HG03442 (cell line): Measurements from ENCODE around the gene ARNT2.

Experiments
- ATAC-seq: cut with Tn5 transposase; IDR thresholded peaks from one replicate; pipeline ENCODE4 v1.9.1; 2021; ENCODE audit warnings: mild to moderate bottlenecking, moderate library complexity; ENCODE audit not compliant: unreplicated experiment

The ARNT2 gene

DNA sequence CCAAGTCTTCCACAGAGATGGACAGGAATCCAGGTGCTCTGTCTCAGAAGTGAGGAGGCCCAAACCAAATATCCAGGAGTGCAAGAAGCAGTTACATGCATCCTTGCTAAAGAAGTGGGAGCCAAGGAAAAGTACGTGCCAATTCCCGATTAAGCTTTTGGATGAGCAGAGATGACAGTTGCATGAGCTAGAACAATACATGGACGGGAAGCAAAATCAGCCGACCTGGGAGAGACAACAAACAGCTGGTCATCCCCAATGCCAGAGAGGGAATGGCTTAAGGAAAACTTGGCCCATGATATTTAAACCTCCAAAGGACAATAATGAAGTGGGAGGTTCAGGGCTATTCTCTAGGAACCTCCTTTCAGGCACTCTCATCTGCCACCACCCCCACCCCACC lies 204.9 kb downstream of the ARNT2 start:
- no peak for ATAC-seq

DNA sequence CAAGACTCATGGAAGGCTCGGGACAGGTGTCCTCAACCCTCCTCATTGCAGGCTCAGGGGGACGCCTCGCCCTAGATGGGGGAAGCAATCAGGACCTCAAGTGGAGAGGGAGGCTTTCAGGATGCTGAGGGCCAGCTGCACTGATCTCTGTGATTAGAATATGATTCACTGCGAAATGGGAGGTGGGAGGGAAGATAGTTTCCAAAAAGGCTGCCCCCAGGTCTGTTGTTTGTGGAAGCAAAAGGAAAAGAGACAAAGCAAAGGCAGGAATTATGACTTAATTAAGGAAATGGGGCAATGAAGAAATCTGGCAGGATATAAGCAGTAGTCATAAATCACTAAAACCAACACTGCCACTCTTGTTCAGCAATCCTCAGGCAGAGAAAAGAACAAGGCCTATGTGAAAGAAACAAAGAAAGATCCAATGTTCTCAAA lies 205.3 kb downstream of the ARNT2 start:
- ATAC-seq, result no peak

DNA sequence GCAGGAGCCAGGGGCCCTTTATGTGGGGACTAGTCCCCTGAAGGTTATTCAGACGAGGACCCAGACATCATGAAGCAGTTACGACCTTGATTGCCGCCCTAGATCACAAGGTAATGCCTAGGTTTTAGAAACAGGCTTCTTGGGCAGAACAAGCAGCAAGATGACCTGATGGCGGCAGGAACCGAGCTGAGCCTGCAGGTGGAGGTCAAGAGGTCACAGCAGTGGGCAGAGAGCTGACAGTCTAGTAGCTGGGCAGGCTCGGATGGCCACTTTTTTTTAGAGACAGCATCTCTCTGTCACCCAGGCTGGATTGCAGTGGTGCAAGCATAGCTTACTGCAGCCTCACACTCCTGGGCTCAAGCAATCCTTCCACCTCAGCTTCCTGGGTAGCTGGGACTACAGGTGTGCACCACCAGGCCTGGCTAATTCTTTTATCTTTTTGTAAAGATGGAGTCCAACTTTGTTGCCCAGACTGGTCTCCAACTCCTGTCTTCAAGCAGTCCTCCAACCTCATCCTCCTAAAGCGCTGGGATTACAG lies 207.4 kb downstream of the ARNT2 start:
- no peak for ATAC-seq

DNA sequence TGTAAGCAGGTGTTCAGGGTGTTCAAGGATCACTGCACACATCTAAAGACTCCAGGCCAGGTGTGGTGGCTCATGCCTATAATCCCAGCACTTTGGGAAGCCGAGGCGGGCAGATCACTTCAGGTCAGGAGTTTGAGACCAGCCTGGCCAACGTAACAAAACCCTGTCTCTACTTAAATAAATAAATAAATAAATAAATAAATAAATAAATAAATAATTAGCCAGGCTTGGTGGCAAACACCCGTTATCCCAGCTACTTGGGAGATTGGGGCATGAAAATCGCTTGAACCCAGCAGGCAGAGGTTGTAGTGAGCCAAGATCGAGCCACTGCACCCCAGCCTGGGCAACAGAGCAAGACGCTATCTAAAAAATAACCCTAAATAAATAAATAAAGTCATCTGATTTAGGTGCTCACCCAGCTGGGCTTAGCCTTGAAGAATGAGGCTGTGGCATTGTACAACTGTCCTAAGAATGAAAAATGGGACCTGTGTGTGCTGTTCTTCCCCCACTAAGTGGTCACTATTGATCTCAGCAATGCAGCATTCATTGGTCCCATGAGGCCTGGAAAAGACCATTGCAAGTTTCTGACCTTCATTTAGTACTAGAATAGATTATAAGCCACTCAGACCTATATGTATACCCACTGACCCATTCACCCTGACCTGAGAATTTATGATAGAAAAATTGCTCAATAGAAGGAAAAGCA lies 208.1 kb downstream of the ARNT2 start:
- ATAC-seq, result no peak

DNA sequence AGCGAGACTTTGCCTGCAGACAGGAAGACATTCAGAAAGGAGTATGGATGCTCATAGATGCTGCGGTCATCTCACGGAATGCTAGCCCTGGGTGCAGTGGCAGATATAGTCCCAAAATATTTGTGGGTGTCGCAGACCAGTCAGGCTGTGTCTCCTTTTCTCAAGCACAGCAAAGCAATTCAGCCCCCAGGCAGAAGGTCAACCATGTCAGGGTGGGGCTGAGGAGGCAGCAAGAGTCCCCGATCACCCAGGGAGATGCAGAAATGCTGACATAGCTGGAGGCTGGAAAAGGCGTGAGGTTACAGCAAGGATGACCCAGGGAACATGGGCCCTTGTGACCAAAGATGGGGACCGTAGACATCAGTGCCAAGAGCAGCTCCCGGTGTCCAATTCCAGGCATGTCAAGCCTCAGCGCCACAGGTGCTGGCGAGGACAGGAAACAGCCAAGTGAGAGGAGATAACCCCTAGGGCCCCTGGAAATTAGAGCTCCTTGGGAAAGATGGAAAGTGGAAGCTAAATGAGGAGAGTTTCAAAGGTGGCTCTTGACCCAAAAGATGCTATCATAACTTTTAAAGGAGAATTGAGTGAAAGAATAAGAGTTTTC lies 209.7 kb downstream of the ARNT2 start:
- no peak for ATAC-seq

DNA sequence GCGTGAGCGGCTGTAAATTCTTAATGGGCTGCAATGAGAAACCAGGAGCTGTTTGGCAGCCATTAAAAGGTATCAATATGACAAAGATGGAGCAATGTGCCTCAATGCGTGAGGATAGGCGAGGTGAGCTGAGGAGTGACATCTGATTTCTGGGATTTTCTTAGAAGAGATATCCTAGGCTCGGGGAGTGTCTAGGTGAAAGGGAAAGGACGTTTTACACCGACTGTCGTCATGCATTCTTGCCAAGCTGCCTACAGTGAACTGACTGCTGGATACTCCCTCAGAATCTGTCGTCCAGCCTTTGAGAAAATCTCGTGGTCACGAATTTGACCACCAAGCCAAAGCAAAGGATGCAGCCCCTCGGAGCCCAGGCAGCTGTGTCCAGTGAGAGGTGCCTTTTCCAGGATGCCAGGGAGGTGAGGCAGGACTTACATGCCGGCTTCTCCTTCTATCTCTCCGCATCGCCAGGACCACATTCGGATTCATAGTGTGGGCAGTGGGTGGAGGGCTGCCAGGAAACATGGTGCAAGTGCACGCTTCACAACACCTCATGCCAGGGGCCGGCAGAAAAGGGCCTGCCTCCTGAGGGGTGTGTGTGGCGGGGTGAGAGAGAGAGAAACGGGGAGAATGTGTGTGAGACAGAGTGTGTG lies 210.7 kb downstream of the ARNT2 start:
- no peak for ATAC-seq

DNA sequence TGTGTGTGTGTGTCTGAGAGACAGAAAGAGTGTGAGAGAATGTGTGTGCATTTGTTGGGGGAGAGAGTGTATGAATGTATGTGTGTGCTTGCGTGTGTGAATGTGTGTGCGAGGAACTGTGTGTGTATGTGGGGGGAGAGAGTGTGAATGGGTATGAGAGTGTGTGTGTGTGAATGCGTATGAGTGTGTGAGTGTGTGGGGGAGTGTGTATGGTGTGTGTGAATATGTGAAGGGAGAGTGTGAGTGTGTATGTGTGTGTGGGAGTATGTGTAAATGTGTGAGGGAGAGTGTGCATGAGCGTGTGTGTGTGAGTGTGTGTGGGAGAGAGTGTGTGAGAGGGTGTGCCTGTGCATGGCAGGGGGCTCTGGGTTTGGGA lies 211.2 kb downstream of the ARNT2 start:
- ATAC-seq, result no peak

DNA sequence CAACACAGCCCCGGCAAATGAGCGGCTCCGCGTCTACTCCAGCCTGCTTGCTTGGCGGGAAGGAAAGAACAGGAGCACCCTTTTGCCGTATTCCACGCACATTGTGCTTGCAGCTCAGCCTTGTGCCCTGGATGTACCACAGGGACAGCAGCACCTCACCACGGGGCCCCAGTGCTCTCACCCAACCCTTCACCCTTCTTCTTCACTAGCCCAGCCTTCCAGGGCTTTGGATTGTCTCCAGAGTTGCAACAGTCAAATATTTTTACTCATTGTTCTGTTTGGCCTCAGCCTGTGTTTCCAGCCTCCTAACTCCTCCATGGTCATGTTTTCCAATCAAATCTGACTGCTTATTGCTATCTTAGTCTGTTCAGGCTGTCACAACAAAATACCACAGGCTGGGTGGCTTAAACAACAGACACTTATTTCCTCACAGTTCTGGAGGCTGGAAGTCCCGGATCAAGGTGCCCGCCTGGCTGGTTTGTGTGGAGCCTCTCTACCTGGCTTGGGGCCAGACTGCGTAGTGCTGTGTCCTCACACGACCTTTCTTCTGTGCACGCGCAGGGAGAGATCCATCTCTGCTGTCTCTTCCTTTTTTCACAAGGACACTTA lies 211.7 kb downstream of the ARNT2 start:
- ATAC-seq, result no peak

DNA sequence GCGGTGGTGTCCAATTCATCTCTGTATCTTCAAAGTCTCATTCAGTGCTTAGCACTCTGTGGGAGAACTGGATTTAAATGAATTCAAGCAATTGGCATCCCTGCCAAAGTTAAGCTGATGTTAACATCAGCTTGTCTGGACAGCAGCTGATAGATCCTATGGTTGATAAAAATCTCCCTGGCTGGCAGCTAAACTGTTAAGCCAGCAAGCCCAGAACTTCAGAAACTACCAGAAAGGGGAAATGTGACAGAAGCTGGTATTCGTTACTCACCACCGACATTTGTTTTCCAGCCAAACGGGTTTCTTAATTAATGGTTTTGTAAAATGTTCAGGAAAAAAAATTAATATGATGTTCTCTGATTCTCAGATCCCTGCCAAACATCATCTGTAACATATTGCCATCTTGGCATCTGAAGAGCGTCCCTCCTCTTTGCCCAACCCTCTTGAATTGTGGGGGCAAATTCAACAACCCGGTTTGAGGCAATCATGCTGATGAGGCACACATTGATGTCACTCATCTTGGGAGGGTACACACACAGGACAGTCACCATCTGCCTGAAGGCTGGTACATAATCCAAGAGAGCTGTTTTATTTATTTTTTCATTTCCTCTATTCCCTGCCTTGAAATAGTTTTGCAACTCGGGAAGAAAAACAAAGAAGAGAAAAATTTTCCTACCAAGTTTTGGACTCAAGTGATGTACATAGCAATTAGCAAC lies 214.7 kb downstream of the ARNT2 start:
- ATAC-seq, result no peak

DNA sequence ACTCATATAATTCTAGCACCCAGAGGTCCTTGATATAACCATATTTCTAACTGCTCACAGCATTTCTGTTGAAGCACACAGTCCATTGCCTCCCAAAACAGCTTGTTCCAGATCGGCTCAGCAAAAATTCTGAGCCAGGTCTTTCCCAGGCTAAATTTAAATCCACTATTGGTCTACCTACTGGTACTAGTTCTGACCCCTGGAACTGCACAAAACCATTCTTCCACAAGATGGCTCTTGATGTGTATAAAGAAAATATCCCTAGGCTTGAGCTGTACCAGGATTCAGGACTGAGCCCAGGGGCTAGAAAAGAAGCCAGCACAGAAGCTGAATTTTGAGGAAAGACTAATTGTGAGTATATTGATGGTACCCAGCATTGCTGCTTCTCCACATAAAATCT lies 215.5 kb downstream of the ARNT2 start:
- no peak for ATAC-seq

DNA sequence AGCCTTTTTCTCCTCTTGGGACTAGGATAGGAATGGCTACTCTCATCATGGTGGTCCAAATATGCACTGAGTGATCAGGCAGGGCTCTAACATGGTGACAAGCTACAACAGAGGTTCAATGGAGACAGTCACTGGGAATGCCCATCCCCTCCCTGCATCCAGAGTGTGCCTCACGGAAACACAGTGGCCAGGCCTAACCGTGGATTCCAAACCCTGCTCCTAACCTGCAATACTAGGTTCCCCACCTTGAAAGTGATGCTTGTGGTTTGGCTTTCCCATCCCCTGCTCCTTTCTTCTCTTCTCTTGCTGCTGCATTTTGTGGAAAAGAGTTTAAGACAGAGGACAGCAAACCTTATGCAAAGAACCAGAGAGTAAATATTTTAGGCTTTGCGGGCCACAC lies 216.0 kb downstream of the ARNT2 start:
- no peak for ATAC-seq

DNA sequence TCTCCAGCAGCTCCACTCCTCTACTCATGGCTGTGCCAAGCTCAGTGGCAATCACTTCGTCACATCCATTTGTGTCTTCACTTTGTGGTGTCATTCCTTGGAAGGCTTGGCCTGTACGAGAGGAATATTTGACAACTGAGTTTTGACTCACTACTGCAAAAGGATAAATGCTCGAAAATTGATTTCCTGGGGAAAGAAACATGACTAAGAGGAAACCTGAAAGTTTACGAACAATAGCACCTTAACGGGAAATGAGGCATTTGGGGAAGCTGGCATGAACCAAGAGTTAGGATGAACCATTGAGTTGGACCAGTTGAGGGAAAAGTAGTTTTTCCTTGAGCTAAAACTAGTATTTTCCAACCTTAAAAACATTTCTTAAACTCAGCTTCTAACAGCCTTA lies 216.7 kb downstream of the ARNT2 start:
- no peak for ATAC-seq

DNA sequence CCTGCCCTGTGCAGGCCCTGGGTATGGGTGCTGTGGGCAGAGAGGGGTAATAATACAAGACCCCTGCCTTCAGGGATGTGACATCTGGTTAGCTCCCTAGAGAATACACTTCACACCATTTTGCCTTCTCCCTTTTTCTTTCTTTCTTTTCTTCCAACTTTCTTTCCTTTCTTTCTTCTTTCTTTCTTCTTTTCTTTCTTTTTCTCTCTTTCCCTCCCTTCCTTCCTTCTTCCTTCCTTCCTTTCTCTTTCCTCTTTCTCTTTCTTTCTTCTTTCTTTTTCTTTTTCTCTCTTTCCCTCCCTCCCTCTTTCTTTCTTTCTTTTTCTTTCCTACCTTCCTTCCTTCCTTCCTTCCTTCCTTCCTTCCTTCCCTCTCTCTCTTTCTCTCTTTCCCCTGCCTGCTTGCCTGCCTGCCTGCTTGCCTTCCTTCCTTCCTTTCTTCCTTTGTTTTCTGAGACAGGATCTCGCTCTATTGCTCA lies 222.5 kb downstream of the ARNT2 start:
- no peak for ATAC-seq

DNA sequence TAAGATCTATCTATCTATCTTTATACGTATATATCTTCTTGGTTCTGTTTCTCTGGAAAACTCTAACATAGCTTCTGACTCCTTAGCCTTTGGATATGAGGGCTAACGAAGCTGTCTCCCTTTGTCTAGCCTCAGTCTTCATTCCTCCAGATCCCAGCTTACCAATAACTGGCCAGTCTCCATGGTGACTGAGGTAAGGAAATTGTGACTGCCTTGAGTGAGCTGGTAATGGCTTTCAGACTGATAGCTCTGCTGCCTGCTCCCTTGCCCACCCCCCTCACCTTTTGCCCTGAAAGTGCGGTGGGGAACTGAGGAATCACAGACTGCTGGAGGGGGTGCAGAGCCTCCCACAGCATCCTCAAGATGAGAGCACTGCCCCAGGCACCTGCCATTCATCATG lies 225.2 kb downstream of the ARNT2 start:
- no peak for ATAC-seq

DNA sequence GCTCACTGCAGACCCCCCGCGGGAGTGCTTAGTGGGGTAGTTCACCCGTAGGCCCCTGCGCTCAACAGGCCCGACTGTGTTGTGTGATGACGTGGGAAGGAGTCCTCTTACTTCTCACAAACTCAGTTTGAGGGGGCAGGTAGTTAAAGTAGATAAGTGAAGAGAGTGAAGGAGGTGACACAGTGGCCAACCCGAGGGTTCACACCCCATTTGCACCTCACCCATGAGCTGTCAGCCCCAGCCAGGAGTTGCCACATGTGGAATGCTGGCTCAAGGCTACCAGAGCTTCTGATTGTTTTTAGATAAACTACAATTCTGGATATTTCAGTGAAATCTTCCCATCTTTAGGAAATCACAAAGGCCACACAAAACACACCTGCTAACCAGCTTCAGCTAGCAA lies 226.8 kb downstream of the ARNT2 start:
- ATAC-seq, result no peak

DNA sequence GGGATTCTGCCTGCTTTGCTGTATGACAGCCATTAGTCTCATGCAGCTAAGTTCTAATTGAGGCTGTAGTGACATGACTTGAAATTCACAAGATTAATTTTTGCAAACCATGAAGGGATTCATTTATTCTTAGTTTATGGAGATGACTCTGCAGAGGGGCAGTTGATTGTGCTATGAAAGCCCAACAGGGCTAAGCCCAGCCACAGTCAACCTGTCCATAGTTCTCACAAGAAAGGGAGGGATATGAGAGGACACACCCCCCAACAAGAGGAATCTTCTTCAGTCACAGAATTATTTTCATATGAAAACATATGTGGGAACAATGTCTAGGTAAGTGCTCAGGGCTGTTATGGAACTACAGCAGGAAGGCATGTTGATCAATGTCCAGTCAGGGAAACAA lies 229.0 kb downstream of the ARNT2 start:
- no peak for ATAC-seq

DNA sequence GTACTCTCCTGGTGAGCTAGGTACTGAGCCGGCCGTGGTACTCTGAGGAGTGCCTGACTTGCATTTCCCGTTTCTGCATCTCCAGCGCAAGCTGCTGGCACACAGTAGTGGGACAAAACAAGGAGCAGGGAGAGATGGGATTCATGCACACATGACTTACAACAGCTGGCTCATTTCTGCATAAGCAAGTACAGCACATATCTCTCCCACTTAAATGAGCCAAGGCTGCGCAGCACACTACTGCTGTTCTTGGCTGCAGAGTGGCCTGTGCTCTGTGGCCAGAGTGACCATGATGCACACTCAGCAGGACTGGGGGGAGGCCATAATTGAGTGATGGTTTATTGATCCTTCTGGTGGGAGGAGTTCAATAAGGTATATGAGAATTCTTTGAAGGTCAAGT lies 231.8 kb downstream of the ARNT2 start:
- ATAC-seq, result no peak

DNA sequence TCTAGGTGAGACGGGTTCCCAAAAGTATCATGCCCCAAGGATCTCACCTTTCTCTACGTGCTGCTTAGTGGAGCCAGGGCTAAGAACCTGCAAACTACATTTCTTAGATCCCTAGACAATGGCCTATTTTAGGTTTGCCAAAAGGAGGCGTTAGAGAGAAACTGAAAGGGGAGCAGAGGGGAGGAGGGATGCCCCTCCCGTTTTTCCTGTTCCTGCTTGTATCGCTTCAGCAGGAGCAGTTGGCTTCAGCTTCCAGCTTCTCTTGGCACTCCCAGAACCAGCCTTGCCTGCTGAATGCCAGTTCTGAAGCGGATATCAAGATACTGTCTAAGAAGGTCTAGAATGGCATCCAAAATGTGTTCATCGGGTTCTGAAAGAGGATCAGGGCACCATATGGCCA lies 232.5 kb downstream of the ARNT2 start:
- no peak for ATAC-seq

DNA sequence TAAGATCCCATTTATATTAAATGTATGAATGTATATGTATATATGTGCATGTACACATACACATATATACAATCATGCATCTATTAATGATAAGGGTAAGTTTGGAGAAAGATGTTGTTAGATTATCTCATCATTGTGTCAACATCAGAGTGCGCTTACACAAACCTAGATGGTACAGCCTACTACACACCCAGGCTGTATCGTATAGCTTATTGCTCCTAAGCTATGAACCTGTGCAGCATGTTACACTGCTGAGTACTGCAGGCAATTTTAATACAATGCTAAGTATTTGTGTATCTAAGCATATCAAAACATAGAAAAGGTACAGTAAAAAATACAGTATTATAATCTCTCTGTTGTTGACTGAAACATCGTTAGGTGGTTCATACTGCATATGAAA lies 233.6 kb downstream of the ARNT2 start:
- ATAC-seq, result no peak

DNA sequence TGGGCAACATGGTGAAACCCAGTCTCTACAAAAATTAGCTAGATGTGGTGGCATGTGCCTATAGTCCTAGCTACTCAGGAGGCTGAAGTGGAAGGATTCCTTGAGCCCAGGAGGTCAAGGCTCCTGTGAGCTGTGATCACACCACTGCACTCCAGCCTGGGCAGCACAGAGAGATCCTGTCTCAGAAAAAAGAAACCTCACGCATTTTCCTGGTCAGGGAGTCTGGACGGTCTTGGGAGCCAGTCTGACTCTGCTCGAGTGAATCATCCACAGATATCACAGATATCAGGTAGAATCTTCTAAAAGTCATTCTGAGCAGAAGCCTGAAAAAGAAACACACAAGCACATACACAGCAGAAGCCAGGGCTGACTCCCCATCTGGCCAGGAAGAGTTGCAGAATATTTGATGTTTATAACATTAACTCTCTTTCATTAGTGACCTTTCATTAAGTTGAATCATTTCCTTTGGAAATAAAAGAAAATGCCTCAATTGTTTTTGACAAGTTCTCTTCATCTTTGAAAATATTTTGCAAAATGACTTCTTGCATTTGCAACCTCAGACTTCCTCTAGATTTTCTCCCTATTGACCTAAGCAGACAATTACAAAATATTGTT lies 234.5 kb downstream of the ARNT2 start:
- no peak for ATAC-seq

DNA sequence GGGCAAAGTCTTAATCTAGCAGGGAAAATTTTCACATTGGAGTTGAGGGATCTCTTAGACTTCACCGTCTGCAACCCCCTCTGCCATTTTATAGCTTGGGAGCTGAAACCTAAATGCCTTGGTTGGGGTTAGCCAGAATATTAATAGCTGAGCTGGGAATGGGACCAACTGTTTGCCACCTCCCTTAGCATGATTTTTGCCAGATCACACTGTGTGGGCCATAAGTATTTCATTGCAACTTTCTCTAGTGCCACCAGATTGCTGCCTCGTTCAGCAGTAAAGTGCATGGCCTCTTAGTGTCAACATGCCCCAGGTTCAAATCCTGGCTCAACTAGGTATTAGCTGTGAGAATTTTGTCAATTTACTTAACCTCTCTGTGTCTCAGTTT lies 235.0 kb downstream of the ARNT2 start:
- ATAC-seq, result no peak
